H9 (cell line): Measurements from ENCODE around the gene EPHB6. TPM values are rescaled to one million over a fixed set of nuclear protein-coding genes. Genes with fewer than 3 reads are reported as not detected.
A peak's percentile ranks its signal among the peaks of the same experiment; 100 is the strongest.

Source experiments
- DNase-seq: peaks from one replicate; pipeline ENCODE4 v3.0.0-alpha.2; 2017
- H2AFZ ChIP-seq: one replicate; pipeline ENCODE4 v1.6.1; 2013; ENCODE audit warnings: mild to moderate bottlenecking, low read length, control low read depth, moderate library complexity
- H2AK5ac ChIP-seq: 2 replicates; pipeline ENCODE4 v1.6.1; 2013; ENCODE audit warnings: low read length, control low read depth, mixed read lengths; ENCODE audit not compliant: insufficient read length
- H2BK120ac ChIP-seq: one replicate; pipeline ENCODE4 v1.6.1; 2013; ENCODE audit warnings: low read depth, mild to moderate bottlenecking, low read length, control low read depth, inconsistent platforms; ENCODE audit not compliant: poor library complexity, severe bottlenecking
- H2BK12ac ChIP-seq: 2 replicates; pipeline ENCODE4 v1.6.1; 2013; ENCODE audit warnings: low read length, control low read depth, mixed read lengths, low read depth; ENCODE audit not compliant: insufficient read length
- H2BK15ac ChIP-seq: 2 replicates; pipeline ENCODE4 v1.6.1; 2013; ENCODE audit warnings: low read depth, low read length, control low read depth
- H2BK20ac ChIP-seq: one replicate; pipeline ENCODE4 v1.6.1; 2013; ENCODE audit warnings: low read depth, mild to moderate bottlenecking, low read length, control low read depth, inconsistent platforms; ENCODE audit not compliant: poor library complexity, severe bottlenecking
- H2BK5ac ChIP-seq: 2 replicates; pipeline ENCODE4 v1.6.1; 2013; ENCODE audit warnings: low read length, control low read depth, mixed read lengths; ENCODE audit not compliant: insufficient read length
- H3K14ac ChIP-seq: 2 replicates; pipeline ENCODE4 v1.6.1; 2013; ENCODE audit warnings: low read length, control low read depth; ENCODE audit not compliant: insufficient read depth
- H3K18ac ChIP-seq: 2 replicates; pipeline ENCODE4 v1.6.1; 2013; ENCODE audit warnings: low read depth, mild to moderate bottlenecking, mixed read lengths, low read length, control low read depth; ENCODE audit not compliant: insufficient read length
- H3K23ac ChIP-seq: 2 replicates; pipeline ENCODE4 v1.6.1; 2013; ENCODE audit warnings: low read length, control low read depth, mixed read lengths, low read depth; ENCODE audit not compliant: insufficient read length
- H3K23me2 ChIP-seq: 2 replicates; pipeline ENCODE4 v1.6.1; 2013; ENCODE audit warnings: low read depth, mild to moderate bottlenecking, mixed read lengths, low read length, control low read depth; ENCODE audit not compliant: insufficient read length, poor library complexity, severe bottlenecking
- H3K27ac ChIP-seq: 2 replicates; pipeline ENCODE4 v1.5.1; 2013; ENCODE audit warnings: low read length, control low read depth, mixed read lengths, low read depth; ENCODE audit not compliant: insufficient read length
- H3K27me3 ChIP-seq: 2 replicates; pipeline ENCODE4 v1.6.1; 2013; ENCODE audit warnings: low read length, control low read depth, inconsistent platforms; ENCODE audit not compliant: insufficient read depth
- H3K4ac ChIP-seq: 2 replicates; pipeline ENCODE4 v1.6.1; 2013; ENCODE audit warnings: low read depth, mild to moderate bottlenecking, control low read depth, inconsistent platforms, low read length, moderate library complexity
- H3K4me1 ChIP-seq: 2 replicates; pipeline ENCODE4 v1.6.1; 2013; ENCODE audit warnings: low read length, control low read depth, inconsistent platforms; ENCODE audit not compliant: insufficient read depth
- H3K4me2 ChIP-seq: 2 replicates; pipeline ENCODE4 v1.6.1; 2013; ENCODE audit warnings: low read length, control low read depth, mixed read lengths; ENCODE audit not compliant: insufficient read length, insufficient read depth
- H3K56ac ChIP-seq: 2 replicates; pipeline ENCODE4 v1.6.1; 2013; ENCODE audit warnings: low read depth, mild to moderate bottlenecking, mixed read lengths, low read length, control low read depth; ENCODE audit not compliant: insufficient read length
- H3K79me1 ChIP-seq: 2 replicates; pipeline ENCODE4 v1.6.1; 2013; ENCODE audit warnings: low read depth, mild to moderate bottlenecking, moderate library complexity, low read length, control low read depth, inconsistent platforms; ENCODE audit not compliant: insufficient read depth, poor library complexity, severe bottlenecking
- H3K79me2 ChIP-seq: 2 replicates; pipeline ENCODE4 v1.6.1; 2013; ENCODE audit warnings: low read length, control low read depth, inconsistent platforms; ENCODE audit not compliant: insufficient read depth
- H3K9ac ChIP-seq: 2 replicates; pipeline ENCODE4 v1.6.1; 2013; ENCODE audit warnings: low read length, control low read depth, mixed read lengths; ENCODE audit not compliant: insufficient read length; ENCODE audit errors: extremely low read depth
- H3K9me3 ChIP-seq: one replicate; pipeline ENCODE4 v1.6.1; 2013; ENCODE audit warnings: low read depth, low read length, inconsistent platforms; ENCODE audit not compliant: control insufficient read depth
- H3T11ph ChIP-seq: one replicate; pipeline ENCODE4 v1.6.1; 2013; ENCODE audit warnings: mild to moderate bottlenecking, low read length, control low read depth, inconsistent platforms
- H4K20me1 ChIP-seq: one replicate; pipeline ENCODE4 v1.6.1; 2013; ENCODE audit not compliant: control insufficient read depth, insufficient read length, insufficient read depth
- H4K5ac ChIP-seq: 2 replicates; pipeline ENCODE4 v1.6.1; 2013; ENCODE audit warnings: low read depth, mild to moderate bottlenecking, mixed read lengths, low read length, control low read depth; ENCODE audit not compliant: insufficient read length
- H4K8ac ChIP-seq: replicated peaks from 2 replicates; pipeline ENCODE4 v1.6.1; 2013; ENCODE audit warnings: low read length, control low read depth, mixed read lengths, low read depth; ENCODE audit not compliant: insufficient read length
- H4K91ac ChIP-seq: 2 replicates; pipeline ENCODE4 v1.6.1; 2013; ENCODE audit warnings: low read depth, mild to moderate bottlenecking, moderate library complexity, mixed read lengths, low read length, control low read depth; ENCODE audit not compliant: insufficient read length
- H3K27ac Mint-ChIP-seq, 3 experiments: 2 replicates in 2 of 3; 3 replicates in 1 of 3; pipeline ENCODE4 v1.8.0; 2020 to 2021; ENCODE audit warnings: mixed read lengths in 3 of 3, mild to moderate bottlenecking in 1 of 3, moderate library complexity in 1 of 3
- H3K27me3 Mint-ChIP-seq: 2 replicates; pipeline ENCODE4 v1.8.0; 2021; ENCODE audit warnings: low read depth, mild to moderate bottlenecking, moderate library complexity, mixed read lengths
- H3K36me3 Mint-ChIP-seq, 3 experiments: 2 replicates in 2 of 3; 3 replicates in 1 of 3; pipeline ENCODE4 v1.8.0; 2020 to 2021; ENCODE audit warnings: low read depth in 3 of 3, mixed read lengths in 3 of 3; ENCODE audit not compliant: insufficient read depth in 1 of 3
- H3K4me1 Mint-ChIP-seq, 2 experiments: 2 replicates each; pipeline ENCODE4 v1.8.0; 2020; ENCODE audit warnings: mixed read lengths in 2 of 2
- H3K4me3 Mint-ChIP-seq, 2 experiments: 2 replicates in 1 of 2; 3 replicates in 1 of 2; pipeline ENCODE4 v1.8.0; 2020 to 2021; ENCODE audit warnings: mild to moderate bottlenecking in 2 of 2, mixed read lengths in 2 of 2, moderate library complexity in 1 of 2
- H3K9me3 Mint-ChIP-seq, 2 experiments: 2 replicates in 1 of 2; 3 replicates in 1 of 2; pipeline ENCODE4 v1.8.0; 2020; ENCODE audit warnings: mild to moderate bottlenecking in 2 of 2, mixed read lengths in 2 of 2, moderate library complexity in 1 of 2
- CTCF ChIP-seq: fragments of 200-600 bp; sonication (generic); conservative IDR thresholded peaks from 3 replicates; pipeline ENCODE4 v1.8.0; 2021; ENCODE audit warnings: antibody characterized with exemption, mild to moderate bottlenecking
- WGBS: extraction: QIAGEN DNeasy Blood & Tissue Kit; methylation state at CpG from one replicate; pipeline ENCODE4 v1.1.7; 2013; ENCODE audit warnings: missing lambda C conversion rate, low lambda C conversion rate, mixed read lengths; ENCODE audit not compliant: insufficient read length; ENCODE audit errors: extremely low coverage; 5-methylcytosine and 5-hydroxymethylcytosine counted together
- long read RNA-seq: library from polyadenylated mRNA; unstranded; transcript quantifications from one replicate; pipeline ENCODE4 v2.0.0, GENCODE V29; 2020
- total RNA-seq: library from RNA; stranded (reverse); gene quantifications from 2 replicates; pipeline ENCODE4 v1.2.1, GENCODE V29; 2021

The EPHB6 gene
- 9.7 and 11.6 TPM in 2 replicates for total RNA-seq
- long read RNA-seq, partial matches to known transcripts = 5 of 48 reads
- long read RNA-seq, other reads (novel, unspliced or antisense) = 42 of 48 reads

GRCh38 chr7:142854372-142855113 is at the start of gene EPHB6:
TSS of gene EPHB6 (plus strand) at chr7:142855076. CDS start at chr7:142863228, 8,152 bp downstream.
- Histone ChIP-seq H2BK20ac (no peak within 1 kb of the TSS), H3K4me1 (peaks cover 3% of the 10 kb centered on the region; the same call in 1 of the 2 replicates), H3K27me3 (peaks cover 4% of the 10 kb centered on the region; the same call in 1 of the 2 replicates), H3K23ac (no peak within 1 kb of the TSS), H3K79me1 (no peaks in the 10 kb centered on the region), H2BK120ac (no peak within 1 kb of the TSS), H4K91ac (no peak within 1 kb of the TSS), H3T11ph (no peak within 1 kb of the TSS), H2BK15ac (no peak within 1 kb of the TSS), H3K14ac (peak within 1 kb of the TSS; percentile 68), H3K4ac (no peak within 1 kb of the TSS), H4K5ac (no peak within 1 kb of the TSS), H3K9ac (peak within 1 kb of the TSS; percentile 47), H3K18ac (no peak within 1 kb of the TSS), H3K27ac (no peak within 1 kb of the TSS), H3K4me2 (peak within 1 kb of the TSS; percentile 79), H2BK12ac (no peak within 1 kb of the TSS), H4K20me1 (no peaks in the 10 kb centered on the region), H3K23me2 (peaks cover 17% of the 10 kb centered on the region), H2AFZ (no peak within 1 kb of the TSS), H2BK5ac (no peak within 1 kb of the TSS), H2AK5ac (no peak within 1 kb of the TSS), H4K8ac (no peak within 1 kb of the TSS), H3K79me2 (no peaks in the 10 kb centered on the region), H3K9me3 (no peaks in the 10 kb centered on the region), H3K56ac (no peak within 1 kb of the TSS)
- WGBS = no CpG with 5 or more reads among the region's 70 CpGs
- no peak within 1 kb of the TSS; a peak in 1 of 7 replicates for H3K27ac Mint-ChIP-seq
- peaks cover 25% of the 10 kb centered on the region for H3K27me3 Mint-ChIP-seq
- H3K4me3 Mint-ChIP-seq = peak within 1 kb of the TSS; percentile 85 to 92
- peak; percentile 62 for DNase-seq
- 0 out of 7 replicates have a peak, but pooled peaks cover 0 to 4% (median 0%) of the 10 kb centered on the region in 3 experiments for H3K36me3 Mint-ChIP-seq
- H3K4me1 Mint-ChIP-seq = peaks cover 18 to 23% of the 10 kb centered on the region in 2 experiments
- no peak for TF ChIP-seq CTCF
- H3K9me3 Mint-ChIP-seq = no peaks in the 10 kb centered on the region; a peak in 1 of 5 replicates
